ENCODE results near the gene CBLC.

Gene CBLC

GRCh38 chr19:44752123-44752815 is 25.4 kb upstream of the CBLC start:
- TF ChIP-seq GATA2 (IDR thresholded peaks at IDR 0.05; ENCODE audit: low read depth, low read length) (no peak), GATA3 (IDR thresholded peaks at IDR 0.05; ENCODE audit: low read depth, low read length) (no peak)

- TF ChIP-seq GATA3 (IDR thresholded peaks at IDR 0.05; ENCODE audit: low read depth, low read length) (no peak), GATA2 (IDR thresholded peaks at IDR 0.05; ENCODE audit: low read depth, low read length) (no peak)
Observed at GRCh38 chr19:44752816-44753625, 24.7 kb upstream of the CBLC start.

DNA sequence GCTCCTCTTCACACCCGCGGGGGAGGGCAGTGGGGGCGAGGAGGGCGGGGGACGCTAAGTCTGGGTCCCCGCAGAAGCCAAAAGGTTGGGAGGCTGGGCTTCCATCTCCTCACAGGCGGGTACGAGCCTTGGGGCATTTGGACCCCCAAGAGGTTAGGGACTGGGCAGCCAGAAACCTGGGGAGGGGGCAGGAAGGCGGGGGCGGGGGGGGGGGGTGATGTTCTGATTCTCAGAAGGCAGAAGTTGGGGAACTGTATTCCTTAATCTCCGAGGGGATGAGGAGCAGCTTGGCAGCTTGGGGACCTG is 24.1 kb upstream of the CBLC start:
- TF ChIP-seq GATA2 (IDR thresholded peaks at IDR 0.05; ENCODE audit: low read depth, low read length) (no peak), GATA3 (IDR thresholded peaks at IDR 0.05; ENCODE audit: low read depth, low read length) (no peak)

GRCh38 chr19:44753932-44754749 is 23.5 kb upstream of the CBLC start:
- no peak for TF ChIP-seq GATA2 (IDR thresholded peaks at IDR 0.05; ENCODE audit: low read depth, low read length)
- TF ChIP-seq GATA3 (IDR thresholded peaks at IDR 0.05; ENCODE audit: low read depth, low read length) = no peak

GRCh38 chr19:44754750-44755080 is 23.0 kb upstream of the CBLC start:
- TF ChIP-seq GATA3 (IDR thresholded peaks at IDR 0.05; ENCODE audit: low read depth, low read length) (no peak), GATA2 (IDR thresholded peaks at IDR 0.05; ENCODE audit: low read depth, low read length) (no peak)

DNA sequence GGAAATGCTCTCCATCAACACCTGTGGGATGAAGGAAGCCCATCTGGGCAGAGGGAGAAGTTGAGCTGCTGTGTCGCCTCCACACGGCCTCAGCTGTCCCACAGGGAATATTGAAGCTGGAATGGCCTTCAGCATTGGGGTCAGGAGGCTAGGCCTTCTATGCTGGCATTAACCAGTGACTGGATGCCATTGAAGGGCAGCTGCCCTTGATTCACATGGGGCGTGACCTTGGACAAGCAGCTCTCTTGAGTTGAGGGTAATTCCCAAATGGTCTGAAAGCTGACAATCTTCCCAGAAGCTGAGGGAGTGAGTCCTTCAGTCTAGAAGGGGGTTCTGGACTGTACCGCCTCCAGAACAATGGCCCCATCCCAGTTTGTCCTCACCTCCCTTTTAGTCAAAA is 22.5 kb upstream of the CBLC start:
- TF ChIP-seq GATA3 (IDR thresholded peaks at IDR 0.05; ENCODE audit: low read depth, low read length) (no peak), GATA2 (IDR thresholded peaks at IDR 0.05; ENCODE audit: low read depth, low read length) (no peak)

DNA sequence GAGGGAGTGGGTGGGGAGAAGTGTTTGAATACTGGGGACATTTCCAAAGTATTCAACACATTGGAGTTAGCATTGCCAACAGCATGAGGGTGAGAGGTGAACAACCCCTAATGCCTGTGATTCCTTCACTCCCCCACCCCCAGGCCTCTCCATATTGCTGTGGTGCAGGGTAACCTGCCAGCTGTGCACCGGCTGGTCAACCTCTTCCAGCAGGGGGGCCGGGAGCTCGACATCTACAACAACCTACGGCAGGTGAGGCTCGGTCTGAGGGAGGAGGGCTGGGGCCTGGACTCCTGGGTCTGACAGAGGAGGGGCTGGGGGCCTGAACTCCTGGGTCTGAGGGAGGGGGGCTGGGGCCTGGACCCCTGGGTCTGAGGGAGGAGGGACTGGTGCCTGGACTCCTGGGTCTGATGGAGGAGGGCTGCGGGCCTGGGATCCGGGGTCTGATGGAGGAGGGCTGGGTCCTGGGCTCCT is 21.6 kb upstream of the CBLC start:
- TF ChIP-seq GATA2 (IDR thresholded peaks at IDR 0.05; ENCODE audit: low read depth, low read length) = no peak
- TF ChIP-seq GATA3 (IDR thresholded peaks at IDR 0.05; ENCODE audit: low read depth, low read length) = no peak

- no peak for TF ChIP-seq GATA2 (IDR thresholded peaks at IDR 0.05; ENCODE audit: low read depth, low read length)
Observed at GRCh38 chr19:44757057-44757734, 20.5 kb upstream of the CBLC start.

GRCh38 chr19:44757735-44758505 is 19.8 kb upstream of the CBLC start:
- no peak for TF ChIP-seq GATA2 (IDR thresholded peaks at IDR 0.05; ENCODE audit: low read depth, low read length)
- TF ChIP-seq GATA3 (IDR thresholded peaks at IDR 0.05; ENCODE audit: low read depth, low read length) = no peak

GRCh38 chr19:44758596-44758995 is 19.1 kb upstream of the CBLC start:
- TF ChIP-seq GATA2 (IDR thresholded peaks at IDR 0.05; ENCODE audit: low read depth, low read length) = no peak
- TF ChIP-seq GATA3 (IDR thresholded peaks at IDR 0.05; ENCODE audit: low read depth, low read length) = no peak

GRCh38 chr19:44759083-44759804 is 18.4 kb upstream of the CBLC start:
- TF ChIP-seq GATA2 (IDR thresholded peaks at IDR 0.05; ENCODE audit: low read depth, low read length) (no peak), GATA3 (IDR thresholded peaks at IDR 0.05; ENCODE audit: low read depth, low read length) (no peak)

- TF ChIP-seq GATA3 (IDR thresholded peaks at IDR 0.05; ENCODE audit: low read depth, low read length) (no peak), GATA2 (IDR thresholded peaks at IDR 0.05; ENCODE audit: low read depth, low read length) (no peak)
Observed at GRCh38 chr19:44762038-44762437, 15.7 kb upstream of the CBLC start.

All from SH-SY5Y (cell line).